H1 (cell line): ENCODE results near the gene SLC25A53. TPM values are rescaled to one million over a fixed set of nuclear protein-coding genes. Genes with fewer than 3 reads are reported as not detected.

Source experiments
- CEBPB ChIP-seq: IDR thresholded peaks from 2 replicates; pipeline ENCODE4 v1.6.1; 2012; ENCODE audit warnings: low read depth, low read length
- GABPA ChIP-seq: IDR thresholded peaks from 2 replicates; pipeline ENCODE4 v1.6.1; 2011; ENCODE audit warnings: mild to moderate bottlenecking, low read length, moderate library complexity, borderline replicate concordance; ENCODE audit not compliant: insufficient read depth
- KDM4A ChIP-seq: IDR thresholded peaks from one replicate; pipeline ENCODE4 v1.7.1; 2012; ENCODE audit warnings: low read depth, mild to moderate bottlenecking, moderate library complexity, low read length, inconsistent platforms; ENCODE audit not compliant: severe bottlenecking
- POLR2AphosphoS5 ChIP-seq: IDR thresholded peaks from 2 replicates; pipeline ENCODE4 v1.6.1; 2011; ENCODE audit warnings: low read depth, low read length
- TAF7 ChIP-seq: optimal IDR thresholded peaks from 2 replicates; pipeline ENCODE3; 2011; ENCODE audit warnings: low read depth, mild to moderate bottlenecking, inconsistent platforms, low read length, moderate library complexity, borderline replicate concordance
- polyA plus RNA-seq, 7 experiments: library from polyadenylated mRNA; depleted of rRNA in 3 of 7; stranded (reverse) in 5 of 7; unstranded in 2 of 7; fragments of >200 nt in 5 of 7; fragments of 200-250 nt in 2 of 7; gene quantifications; 1 replicate in 5 of 7; 2 replicates in 1 of 7; 4 replicates in 1 of 7; pipeline versions ENCODE4 v1.2.1 to v1.2.3, GENCODE V29; 2011 to 2013; ENCODE audit warnings: missing spikeins in 2 of 7, mixed read lengths in 2 of 7
- total RNA-seq: library from RNA; stranded (reverse); fragmentation: NEBNext Ultra II Directional; extraction: Animal tissue kit (Norgen Biotek cat#: 25700); gene quantifications from 2 replicates; pipeline ENCODE4 v1.2.1, GENCODE V29; 2021
- TF ChIP-seq, protein P1 (sequence below): fragments of 300-600 bp; sonication (generic); IDR thresholded peaks from 2 replicates; pipeline ENCODE4 v1.7.1; 2012; ENCODE audit warnings: low read length, moderate library complexity, mild to moderate bottlenecking, inconsistent platforms; ENCODE audit not compliant: insufficient replicate concordance

SLC25A53 gene
- total and polyA plus RNA-seq, 2 of the 8 experiments (the other 6 are each of a cell fraction or from before 2014, with no cell fraction given): 2.4 to 4.2 TPM

DNA sequence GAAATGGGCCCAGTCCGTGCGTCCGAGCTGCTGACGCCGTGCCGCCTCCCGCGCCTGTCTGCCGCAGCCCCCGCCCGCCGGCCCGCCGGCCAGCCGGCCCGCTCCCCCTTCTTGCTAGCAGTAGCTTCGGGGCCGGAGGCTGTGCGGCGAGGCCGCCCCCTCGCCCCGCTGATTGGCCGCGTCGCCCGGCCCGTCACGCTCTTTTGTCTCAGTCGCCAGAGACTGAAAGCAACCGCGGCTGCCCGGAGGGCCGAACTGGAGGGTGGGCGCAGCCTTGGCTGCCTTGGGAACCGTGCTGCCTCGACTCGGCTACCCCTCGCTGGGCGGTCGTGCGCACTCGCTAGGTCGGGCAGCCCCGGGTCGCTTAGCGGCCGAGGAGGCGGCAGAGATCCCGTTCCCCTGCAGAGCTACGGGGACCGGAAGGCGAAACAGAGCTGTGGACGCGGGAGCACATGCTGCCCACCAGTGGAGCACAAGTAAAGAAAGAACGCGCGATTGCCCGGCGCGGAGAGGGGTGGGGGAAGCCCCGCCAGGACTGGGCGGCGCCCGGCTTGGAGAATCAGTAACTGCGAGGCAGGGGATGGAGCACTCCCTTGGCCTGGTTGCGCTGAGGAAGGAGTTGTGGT, 44.4 kb downstream of the SLC25A53 start, which contains the start of gene ZCCHC18 (continued):
- peak; percentile 40; the same call in 1 of the 2 replicates for TF ChIP-seq POLR2AphosphoS5
- TF ChIP-seq CEBPB: no peak
- TF ChIP-seq, protein P1, sequence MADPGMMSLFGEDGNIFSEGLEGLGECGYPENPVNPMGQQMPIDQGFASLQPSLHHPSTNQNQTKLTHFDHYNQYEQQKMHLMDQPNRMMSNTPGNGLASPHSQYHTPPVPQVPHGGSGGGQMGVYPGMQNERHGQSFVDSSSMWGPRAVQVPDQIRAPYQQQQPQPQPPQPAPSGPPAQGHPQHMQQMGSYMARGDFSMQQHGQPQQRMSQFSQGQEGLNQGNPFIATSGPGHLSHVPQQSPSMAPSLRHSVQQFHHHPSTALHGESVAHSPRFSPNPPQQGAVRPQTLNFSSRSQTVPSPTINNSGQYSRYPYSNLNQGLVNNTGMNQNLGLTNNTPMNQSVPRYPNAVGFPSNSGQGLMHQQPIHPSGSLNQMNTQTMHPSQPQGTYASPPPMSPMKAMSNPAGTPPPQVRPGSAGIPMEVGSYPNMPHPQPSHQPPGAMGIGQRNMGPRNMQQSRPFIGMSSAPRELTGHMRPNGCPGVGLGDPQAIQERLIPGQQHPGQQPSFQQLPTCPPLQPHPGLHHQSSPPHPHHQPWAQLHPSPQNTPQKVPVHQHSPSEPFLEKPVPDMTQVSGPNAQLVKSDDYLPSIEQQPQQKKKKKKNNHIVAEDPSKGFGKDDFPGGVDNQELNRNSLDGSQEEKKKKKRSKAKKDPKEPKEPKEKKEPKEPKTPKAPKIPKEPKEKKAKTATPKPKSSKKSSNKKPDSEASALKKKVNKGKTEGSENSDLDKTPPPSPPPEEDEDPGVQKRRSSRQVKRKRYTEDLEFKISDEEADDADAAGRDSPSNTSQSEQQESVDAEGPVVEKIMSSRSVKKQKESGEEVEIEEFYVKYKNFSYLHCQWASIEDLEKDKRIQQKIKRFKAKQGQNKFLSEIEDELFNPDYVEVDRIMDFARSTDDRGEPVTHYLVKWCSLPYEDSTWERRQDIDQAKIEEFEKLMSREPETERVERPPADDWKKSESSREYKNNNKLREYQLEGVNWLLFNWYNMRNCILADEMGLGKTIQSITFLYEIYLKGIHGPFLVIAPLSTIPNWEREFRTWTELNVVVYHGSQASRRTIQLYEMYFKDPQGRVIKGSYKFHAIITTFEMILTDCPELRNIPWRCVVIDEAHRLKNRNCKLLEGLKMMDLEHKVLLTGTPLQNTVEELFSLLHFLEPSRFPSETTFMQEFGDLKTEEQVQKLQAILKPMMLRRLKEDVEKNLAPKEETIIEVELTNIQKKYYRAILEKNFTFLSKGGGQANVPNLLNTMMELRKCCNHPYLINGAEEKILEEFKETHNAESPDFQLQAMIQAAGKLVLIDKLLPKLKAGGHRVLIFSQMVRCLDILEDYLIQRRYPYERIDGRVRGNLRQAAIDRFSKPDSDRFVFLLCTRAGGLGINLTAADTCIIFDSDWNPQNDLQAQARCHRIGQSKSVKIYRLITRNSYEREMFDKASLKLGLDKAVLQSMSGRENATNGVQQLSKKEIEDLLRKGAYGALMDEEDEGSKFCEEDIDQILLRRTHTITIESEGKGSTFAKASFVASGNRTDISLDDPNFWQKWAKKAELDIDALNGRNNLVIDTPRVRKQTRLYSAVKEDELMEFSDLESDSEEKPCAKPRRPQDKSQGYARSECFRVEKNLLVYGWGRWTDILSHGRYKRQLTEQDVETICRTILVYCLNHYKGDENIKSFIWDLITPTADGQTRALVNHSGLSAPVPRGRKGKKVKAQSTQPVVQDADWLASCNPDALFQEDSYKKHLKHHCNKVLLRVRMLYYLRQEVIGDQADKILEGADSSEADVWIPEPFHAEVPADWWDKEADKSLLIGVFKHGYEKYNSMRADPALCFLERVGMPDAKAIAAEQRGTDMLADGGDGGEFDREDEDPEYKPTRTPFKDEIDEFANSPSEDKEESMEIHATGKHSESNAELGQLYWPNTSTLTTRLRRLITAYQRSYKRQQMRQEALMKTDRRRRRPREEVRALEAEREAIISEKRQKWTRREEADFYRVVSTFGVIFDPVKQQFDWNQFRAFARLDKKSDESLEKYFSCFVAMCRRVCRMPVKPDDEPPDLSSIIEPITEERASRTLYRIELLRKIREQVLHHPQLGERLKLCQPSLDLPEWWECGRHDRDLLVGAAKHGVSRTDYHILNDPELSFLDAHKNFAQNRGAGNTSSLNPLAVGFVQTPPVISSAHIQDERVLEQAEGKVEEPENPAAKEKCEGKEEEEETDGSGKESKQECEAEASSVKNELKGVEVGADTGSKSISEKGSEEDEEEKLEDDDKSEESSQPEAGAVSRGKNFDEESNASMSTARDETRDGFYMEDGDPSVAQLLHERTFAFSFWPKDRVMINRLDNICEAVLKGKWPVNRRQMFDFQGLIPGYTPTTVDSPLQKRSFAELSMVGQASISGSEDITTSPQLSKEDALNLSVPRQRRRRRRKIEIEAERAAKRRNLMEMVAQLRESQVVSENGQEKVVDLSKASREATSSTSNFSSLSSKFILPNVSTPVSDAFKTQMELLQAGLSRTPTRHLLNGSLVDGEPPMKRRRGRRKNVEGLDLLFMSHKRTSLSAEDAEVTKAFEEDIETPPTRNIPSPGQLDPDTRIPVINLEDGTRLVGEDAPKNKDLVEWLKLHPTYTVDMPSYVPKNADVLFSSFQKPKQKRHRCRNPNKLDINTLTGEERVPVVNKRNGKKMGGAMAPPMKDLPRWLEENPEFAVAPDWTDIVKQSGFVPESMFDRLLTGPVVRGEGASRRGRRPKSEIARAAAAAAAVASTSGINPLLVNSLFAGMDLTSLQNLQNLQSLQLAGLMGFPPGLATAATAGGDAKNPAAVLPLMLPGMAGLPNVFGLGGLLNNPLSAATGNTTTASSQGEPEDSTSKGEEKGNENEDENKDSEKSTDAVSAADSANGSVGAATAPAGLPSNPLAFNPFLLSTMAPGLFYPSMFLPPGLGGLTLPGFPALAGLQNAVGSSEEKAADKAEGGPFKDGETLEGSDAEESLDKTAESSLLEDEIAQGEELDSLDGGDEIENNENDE: no peak
- TF ChIP-seq GABPA: no peak
- TF ChIP-seq TAF7: no peak
- TF ChIP-seq KDM4A: peak; percentile 72
